Neural crest cell (in vitro differentiated cells): Measurements from ENCODE around the gene ALK. TPM values are rescaled to one million over a fixed set of nuclear protein-coding genes. Genes with fewer than 3 reads are reported as not detected.
"Not testable (repeated sequence)": the region's sequence is repeated elsewhere in the genome, so short reads cannot be mapped to it uniquely, and the experiment has no call there.

Experiments used
- DNase-seq: peaks from one replicate; pipeline ENCODE4 v3.0.0; 2021; ENCODE audit warnings: low read depth, mixed read lengths, low spot score
- H3K27ac Mint-ChIP-seq: one replicate; pipeline ENCODE4 v1.8.0; 2021; ENCODE audit warnings: mild to moderate bottlenecking, mixed read lengths; ENCODE audit not compliant: unreplicated experiment
- H3K27me3 Mint-ChIP-seq: 2 replicates; pipeline ENCODE4 v1.8.0; 2021; ENCODE audit warnings: low read depth, mild to moderate bottlenecking, mixed read lengths
- H3K36me3 Mint-ChIP-seq: 2 replicates; pipeline ENCODE4 v1.8.0; 2021; ENCODE audit warnings: low read depth, mild to moderate bottlenecking, mixed read lengths
- H3K4me1 Mint-ChIP-seq: 2 replicates; pipeline ENCODE4 v1.8.0; 2021; ENCODE audit warnings: mixed read lengths
- H3K4me3 Mint-ChIP-seq: one replicate; pipeline ENCODE4 v1.8.0; 2021; ENCODE audit warnings: mild to moderate bottlenecking, mixed read lengths
- H3K9me3 Mint-ChIP-seq: 2 replicates; pipeline ENCODE4 v1.8.0; 2021; ENCODE audit warnings: mixed read lengths
- CTCF ChIP-seq: fragments of 200-600 bp; sonication (generic); conservative IDR thresholded peaks from 2 replicates; pipeline ENCODE4 v1.5.0; 2021; ENCODE audit warnings: antibody characterized with exemption, mild to moderate bottlenecking
- total RNA-seq: library from RNA; stranded (reverse); gene quantifications from 2 replicates; pipeline ENCODE4 v1.2.1, GENCODE V29; 2021

Gene ALK
- total RNA-seq, 1 donor from 2014 or later = 2.0 TPM

DNA sequence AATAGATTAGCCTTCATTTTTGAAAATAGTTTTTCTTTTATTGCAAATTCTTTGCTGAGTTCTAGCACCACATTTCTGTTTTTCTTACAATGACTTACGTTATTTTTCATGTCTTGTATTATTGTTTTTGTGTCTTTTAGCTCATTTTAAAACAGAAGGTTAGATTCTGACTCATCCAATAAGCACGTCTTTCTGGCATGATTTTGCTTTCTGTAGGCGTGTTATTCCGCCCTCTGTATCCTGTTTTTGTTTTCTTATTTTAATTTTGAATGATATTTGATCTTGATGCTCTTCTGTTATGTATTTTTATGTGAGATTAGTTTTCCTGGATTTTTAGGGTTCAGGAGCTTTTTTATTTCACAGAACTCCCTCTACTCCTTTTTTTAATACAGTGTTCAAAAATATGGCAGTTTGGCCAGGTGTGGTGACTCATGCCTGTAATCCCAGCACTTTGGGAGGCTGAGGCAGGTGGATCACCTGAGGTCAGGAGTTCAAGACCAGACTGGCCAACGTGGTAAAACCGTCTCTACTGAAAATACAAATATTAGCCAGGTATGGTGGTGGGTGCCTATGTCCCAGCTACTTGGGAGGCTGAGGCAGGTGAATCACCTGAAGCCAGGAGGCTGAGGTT lies 661.1 kb downstream of the ALK start:
- no peak for DNase-seq
- Mint-ChIP-seq H3K27ac (no peak overlapping the region), H3K4me1 (peaks cover 19% of the 10 kb centered on the region), H3K9me3 (peaks cover 4% of the 10 kb centered on the region), H3K4me3 (no peak overlapping the region), H3K36me3 (no peaks in the 10 kb centered on the region), H3K27me3 (no peaks in the 10 kb centered on the region)
- no peak for TF ChIP-seq CTCF

GRCh38 chr2:29259221-29259620 lies 662.2 kb downstream of the ALK start:
- Mint-ChIP-seq H3K4me1 (peaks cover 19% of the 10 kb centered on the region), H3K27ac (no peak overlapping the region), H3K4me3 (no peak overlapping the region), H3K36me3 (no peaks in the 10 kb centered on the region), H3K27me3 (no peaks in the 10 kb centered on the region), H3K9me3 (peaks cover 4% of the 10 kb centered on the region)
- TF ChIP-seq CTCF = no peak
- no peak for DNase-seq

- no peak for TF ChIP-seq CTCF
- no peaks in the 10 kb centered on the region for H3K27me3 Mint-ChIP-seq
These were observed 666.4 kb downstream of the ALK start for GRCh38 chr2:29255004-29255403.

DNA sequence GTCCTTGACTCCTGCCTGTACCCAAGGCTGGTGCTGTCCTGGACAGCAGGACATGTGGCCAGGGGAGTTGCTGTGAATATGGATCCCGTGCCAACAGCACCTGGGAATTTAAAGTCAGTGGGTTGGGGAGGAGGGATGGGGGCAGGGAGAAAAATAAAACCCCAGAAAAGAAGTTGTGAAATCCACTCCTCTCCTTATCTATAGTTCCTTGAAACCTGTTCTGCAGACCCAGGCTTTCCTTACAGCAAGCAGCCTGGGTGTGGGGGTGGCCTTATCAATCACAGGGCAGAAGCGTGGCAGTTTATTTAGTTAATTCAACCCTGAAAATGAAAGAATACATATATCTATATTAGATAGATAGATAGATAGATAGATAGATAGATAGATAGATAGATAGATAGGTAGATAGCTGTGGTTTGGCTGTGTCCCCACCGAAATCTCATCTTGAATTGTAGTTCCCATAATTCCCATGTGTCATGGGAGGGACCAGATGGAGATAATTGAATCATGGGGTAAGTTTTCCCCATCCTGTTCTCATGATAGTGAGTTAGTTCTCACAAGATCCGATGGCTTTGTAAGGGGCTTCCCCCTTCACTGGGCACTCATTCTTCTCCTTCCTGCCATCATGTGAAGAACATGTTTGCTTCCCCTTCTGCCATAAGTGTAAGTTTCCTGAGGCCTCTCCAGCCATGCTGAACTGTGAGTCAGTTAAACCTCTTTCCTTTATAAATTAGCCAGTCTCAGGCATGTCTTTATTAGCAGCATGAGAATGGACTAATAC lies 667.7 kb downstream of the ALK start:
- H3K4me1 Mint-ChIP-seq, DNase-seq, H3K9me3 Mint-ChIP-seq, H3K27me3 Mint-ChIP-seq, H3K27ac Mint-ChIP-seq, H3K36me3 Mint-ChIP-seq, H3K4me3 Mint-ChIP-seq: not testable (repeated sequence)

More at GRCh38 chr2:29255004-29255403, 666.4 kb downstream of the ALK start:
- no peak for DNase-seq
- Mint-ChIP-seq H3K27ac (no peak overlapping the region), H3K9me3 (no peaks in the 10 kb centered on the region), H3K4me3 (no peak overlapping the region), H3K36me3 (no peaks in the 10 kb centered on the region), H3K4me1 (no peaks in the 10 kb centered on the region)

- Mint-ChIP-seq H3K9me3 (no peaks in the 10 kb centered on the region), H3K36me3 (no peaks in the 10 kb centered on the region), H3K27me3 (no peaks in the 10 kb centered on the region), H3K4me3 (no peak overlapping the region), H3K4me1 (no peaks in the 10 kb centered on the region), H3K27ac (no peak overlapping the region)
- DNase-seq = no peak
- no peak for TF ChIP-seq CTCF
These were observed 668.4 kb downstream of the ALK start for GRCh38 chr2:29253026-29253425.

DNA sequence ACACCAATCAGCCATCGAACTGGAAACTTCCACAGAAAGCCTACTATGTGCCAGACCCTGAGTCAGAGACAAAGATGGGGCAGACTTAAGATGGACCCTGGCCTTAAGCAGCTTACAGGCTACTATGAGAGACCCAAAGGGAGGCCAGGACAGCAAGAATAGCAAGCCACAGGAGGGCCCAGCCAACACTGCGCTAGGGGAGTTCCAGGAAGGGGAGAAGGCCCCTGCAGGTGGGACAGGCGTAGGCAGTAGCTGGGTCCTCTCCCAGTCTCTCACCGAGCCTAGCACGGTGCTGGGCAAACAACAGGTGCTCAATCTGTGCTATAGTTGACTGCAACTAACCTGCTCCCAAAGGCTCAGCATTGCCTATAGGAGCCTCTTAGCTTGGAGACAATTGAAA lies 670.0 kb downstream of the ALK start:
- H3K4me3 Mint-ChIP-seq = no peak overlapping the region
- H3K27ac Mint-ChIP-seq = no peak overlapping the region
- H3K27me3 Mint-ChIP-seq = no peaks in the 10 kb centered on the region
- H3K4me1 Mint-ChIP-seq = no peaks in the 10 kb centered on the region
- no peaks in the 10 kb centered on the region for H3K36me3 Mint-ChIP-seq
- TF ChIP-seq CTCF = no peak
- DNase-seq = no peak
- H3K9me3 Mint-ChIP-seq = no peaks in the 10 kb centered on the region
